ENCODE data around the gene CAPN11. TPM values are rescaled to one million over a fixed set of nuclear protein-coding genes. Genes with fewer than 3 reads are reported as not detected.

CAPN11 gene
- total and polyA plus RNA-seq, 9 donors, result 0.17 to 0.38 (median 0.20) TPM; not detected in 4

GRCh38 chr6:44198684-44199083 is 40.1 kb downstream of the CAPN11 start:
- Histone ChIP-seq H3K9me3 (no peaks in the 10 kb centered on the region), H3K27me3 (no peaks in the 10 kb centered on the region), H3K36me3 (no peaks in the 10 kb centered on the region), H3K4me3 (no peak overlapping the region), H3K4me1 (ENCODE audit: insufficient read depth) (peaks cover 2% of the 10 kb centered on the region), H3K27ac (no peak overlapping the region)
- intact Hi-C loops (cut with DNase I), result no loop called here
- WGBS, 3 donors, result 59 to 66% (median 64%) methylated on average over 3 of the region's 3 CpGs
- DNase-seq, result no peak
- no peak for TF ChIP-seq POLR2A (IDR thresholded peaks at IDR 0.05)
- TF ChIP-seq CTCF (IDR thresholded peaks at IDR 0.05), result no peak
- no peak for TF ChIP-seq EP300 (IDR thresholded peaks at IDR 0.05)

DNA sequence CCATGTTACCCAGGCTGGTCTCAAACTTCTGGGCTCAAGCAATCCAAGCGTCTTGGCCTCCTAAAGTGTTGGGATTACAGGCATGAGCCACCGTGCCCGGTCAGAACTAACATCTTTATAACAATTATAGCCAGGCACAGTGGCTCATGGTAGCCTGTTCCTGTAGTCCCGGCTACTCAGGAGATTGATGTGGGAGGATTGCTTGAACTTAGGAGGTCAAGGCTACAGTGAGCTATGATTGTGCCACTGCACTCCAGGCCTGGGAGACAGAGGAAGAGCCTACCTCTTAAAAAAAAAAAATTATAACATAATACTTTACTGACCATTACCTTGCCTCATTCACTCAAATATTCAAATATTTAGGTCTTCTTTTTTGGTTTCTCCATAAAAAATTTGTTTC is 41.3 kb downstream of the CAPN11 start:
- intact Hi-C loops (cut with DNase I), result no loop called here
- Histone ChIP-seq H3K36me3 (no peaks in the 10 kb centered on the region), H3K4me3 (no peak overlapping the region), H3K9me3 (no peaks in the 10 kb centered on the region), H3K27ac (no peak overlapping the region), H3K27me3 (no peaks in the 10 kb centered on the region), H3K4me1 (ENCODE audit: insufficient read depth) (peaks cover 2% of the 10 kb centered on the region)
- WGBS, 3 donors, result 59 to 66% (median 64%) methylated on average over 4 of the region's 4 CpGs
- no peak for DNase-seq
- TF ChIP-seq CTCF (IDR thresholded peaks at IDR 0.05) (no peak), POLR2A (IDR thresholded peaks at IDR 0.05) (no peak), EP300 (IDR thresholded peaks at IDR 0.05) (no peak)

- intact Hi-C loops (cut with DNase I), result no loop called here
- Histone ChIP-seq H3K27me3 (no peaks in the 10 kb centered on the region), H3K9me3 (no peaks in the 10 kb centered on the region), H3K27ac (no peak overlapping the region), H3K36me3 (no peaks in the 10 kb centered on the region), H3K4me3 (no peak overlapping the region), H3K4me1 (ENCODE audit: insufficient read depth) (peaks cover 2% of the 10 kb centered on the region)
- 95 to 98% (median 95%) methylated on average over 3 of the region's 3 CpGs for WGBS, 3 donors
- TF ChIP-seq EP300 (IDR thresholded peaks at IDR 0.05) (no peak), CTCF (IDR thresholded peaks at IDR 0.05) (no peak), POLR2A (IDR thresholded peaks at IDR 0.05) (no peak)
- no peak for DNase-seq
Measured at GRCh38 chr6:44201200-44201599, 42.6 kb downstream of the CAPN11 start.

GRCh38 chr6:44201638-44202303 is 43.2 kb downstream of the CAPN11 start:
- intact Hi-C loops (cut with DNase I), result no loop called here
- WGBS, 3 donors, result 85 to 90% (median 87%) methylated on average over 11 of the region's 11 CpGs

More at GRCh38 chr6:44201638-44202303, 43.2 kb downstream of the CAPN11 start:
- Histone ChIP-seq H3K36me3 (no peaks in the 10 kb centered on the region), H3K27ac (no peak overlapping the region), H3K9me3 (no peaks in the 10 kb centered on the region), H3K27me3 (no peaks in the 10 kb centered on the region), H3K4me3 (no peak overlapping the region), H3K4me1 (ENCODE audit: insufficient read depth) (peaks cover 2% of the 10 kb centered on the region)
- DNase-seq, result no peak
- TF ChIP-seq EP300 (IDR thresholded peaks at IDR 0.05) (no peak), POLR2A (IDR thresholded peaks at IDR 0.05) (no peak), CTCF (IDR thresholded peaks at IDR 0.05) (no peak)
